Osteocyte (in vitro differentiated cells): ENCODE results near the gene PLXND1. TPM values are rescaled to one million over a fixed set of nuclear protein-coding genes. Genes with fewer than 3 reads are reported as not detected.

Source experiments
- DNase-seq: peaks from one replicate; pipeline ENCODE4 v3.0.0; 2021; ENCODE audit warnings: mixed read lengths; ENCODE audit not compliant: unreplicated experiment; ENCODE audit errors: extremely low spot score
- H3K27ac Mint-ChIP-seq: one replicate; pipeline ENCODE4 v1.8.0; 2021; ENCODE audit warnings: mild to moderate bottlenecking, mixed read lengths; ENCODE audit not compliant: unreplicated experiment
- H3K27me3 Mint-ChIP-seq: one replicate; pipeline ENCODE4 v1.8.0; 2021; ENCODE audit warnings: mixed read lengths; ENCODE audit not compliant: unreplicated experiment
- H3K36me3 Mint-ChIP-seq: one replicate; pipeline ENCODE4 v1.8.0; 2021; ENCODE audit warnings: mixed read lengths; ENCODE audit not compliant: unreplicated experiment
- H3K4me1 Mint-ChIP-seq: one replicate; pipeline ENCODE4 v1.8.0; 2021; ENCODE audit warnings: mixed read lengths; ENCODE audit not compliant: unreplicated experiment
- H3K4me3 Mint-ChIP-seq: one replicate; pipeline ENCODE4 v1.8.0; 2021; ENCODE audit warnings: mild to moderate bottlenecking, moderate library complexity, mixed read lengths; ENCODE audit not compliant: unreplicated experiment
- H3K9me3 Mint-ChIP-seq: one replicate; pipeline ENCODE4 v1.8.0; 2021; ENCODE audit warnings: mixed read lengths; ENCODE audit not compliant: unreplicated experiment
- total RNA-seq: library from RNA; stranded (reverse); gene quantifications from 2 replicates; pipeline ENCODE4 v1.2.1, GENCODE V29; 2021
- TF ChIP-seq, protein P1 (sequence below): fragments of 200-600 bp; sonication (generic); IDR thresholded peaks from 2 replicates; pipeline ENCODE4 v1.5.0; 2021; ENCODE audit warnings: antibody characterized with exemption, mild to moderate bottlenecking, moderate library complexity

PLXND1 gene
- total RNA-seq, 1 donor from 2014 or later: 358 TPM

DNA sequence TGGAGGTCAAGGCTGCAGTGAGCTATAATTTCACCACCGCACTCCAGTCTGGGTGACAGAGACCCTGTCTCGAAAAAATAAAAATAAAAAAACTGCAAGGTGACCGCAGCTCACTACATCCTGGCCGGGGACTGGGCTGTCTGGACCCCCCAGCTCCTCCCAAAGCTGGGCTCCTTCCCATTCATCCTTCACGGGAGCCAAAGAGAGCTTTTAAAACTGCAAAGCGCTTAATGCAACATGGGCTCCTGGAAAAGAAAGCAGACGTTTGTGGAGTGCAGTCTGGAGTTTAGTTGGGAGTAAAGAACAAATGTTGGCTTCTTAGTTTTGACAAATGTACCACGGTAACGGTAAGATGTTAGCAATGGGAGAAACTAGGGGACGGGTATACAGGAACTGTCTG lies 12.1 kb downstream of the PLXND1 start:
- TF ChIP-seq, protein P1, sequence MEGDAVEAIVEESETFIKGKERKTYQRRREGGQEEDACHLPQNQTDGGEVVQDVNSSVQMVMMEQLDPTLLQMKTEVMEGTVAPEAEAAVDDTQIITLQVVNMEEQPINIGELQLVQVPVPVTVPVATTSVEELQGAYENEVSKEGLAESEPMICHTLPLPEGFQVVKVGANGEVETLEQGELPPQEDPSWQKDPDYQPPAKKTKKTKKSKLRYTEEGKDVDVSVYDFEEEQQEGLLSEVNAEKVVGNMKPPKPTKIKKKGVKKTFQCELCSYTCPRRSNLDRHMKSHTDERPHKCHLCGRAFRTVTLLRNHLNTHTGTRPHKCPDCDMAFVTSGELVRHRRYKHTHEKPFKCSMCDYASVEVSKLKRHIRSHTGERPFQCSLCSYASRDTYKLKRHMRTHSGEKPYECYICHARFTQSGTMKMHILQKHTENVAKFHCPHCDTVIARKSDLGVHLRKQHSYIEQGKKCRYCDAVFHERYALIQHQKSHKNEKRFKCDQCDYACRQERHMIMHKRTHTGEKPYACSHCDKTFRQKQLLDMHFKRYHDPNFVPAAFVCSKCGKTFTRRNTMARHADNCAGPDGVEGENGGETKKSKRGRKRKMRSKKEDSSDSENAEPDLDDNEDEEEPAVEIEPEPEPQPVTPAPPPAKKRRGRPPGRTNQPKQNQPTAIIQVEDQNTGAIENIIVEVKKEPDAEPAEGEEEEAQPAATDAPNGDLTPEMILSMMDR: no peak
- Mint-ChIP-seq H3K27me3 (no peaks in the 10 kb centered on the region), H3K4me3 (no peak overlapping the region), H3K36me3 (peaks cover 2% of the 10 kb centered on the region), H3K27ac (peak overlapping the region; percentile 99), H3K4me1 (peaks cover 98% of the 10 kb centered on the region), H3K9me3 (no peaks in the 10 kb centered on the region)
- no peak for DNase-seq

- H3K36me3 Mint-ChIP-seq: peaks cover 2% of the 10 kb centered on the region
- TF ChIP-seq, protein P1: no peak
- H3K27me3 Mint-ChIP-seq: no peaks in the 10 kb centered on the region
- H3K27ac Mint-ChIP-seq: peak overlapping the region; percentile 99
- peak overlapping the region; percentile 46 for H3K4me3 Mint-ChIP-seq
- no peak for DNase-seq
- no peaks in the 10 kb centered on the region for H3K9me3 Mint-ChIP-seq
- H3K4me1 Mint-ChIP-seq: peaks cover 92% of the 10 kb centered on the region
Observed at GRCh38 chr3:129593595-129594339, 12.7 kb downstream of the PLXND1 start.

DNA sequence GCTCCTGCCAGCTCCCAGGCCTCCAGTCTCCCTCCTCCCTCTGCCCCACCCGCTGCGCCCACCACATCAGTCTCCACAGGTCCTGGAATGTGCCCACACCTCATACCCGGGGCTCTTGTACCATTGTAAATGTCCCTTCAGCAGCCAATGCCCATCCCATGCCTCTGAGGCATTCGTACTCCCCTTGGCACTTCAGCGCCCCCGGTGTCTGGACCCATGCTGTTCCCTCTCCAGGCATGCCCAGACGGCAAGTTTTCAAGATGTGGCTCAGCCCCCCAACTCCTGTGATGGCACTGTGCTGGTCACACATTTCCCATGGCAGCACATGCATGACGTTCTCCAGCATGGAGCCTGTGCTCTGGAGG lies 13.3 kb downstream of the PLXND1 start:
- H3K27me3 Mint-ChIP-seq: no peaks in the 10 kb centered on the region
- H3K27ac Mint-ChIP-seq: peak overlapping the region; percentile 99
- H3K4me3 Mint-ChIP-seq: peak overlapping the region; percentile 46
- no peak for DNase-seq
- H3K9me3 Mint-ChIP-seq: no peaks in the 10 kb centered on the region
- H3K4me1 Mint-ChIP-seq: peaks cover 90% of the 10 kb centered on the region
- H3K36me3 Mint-ChIP-seq: peaks cover 2% of the 10 kb centered on the region
- TF ChIP-seq, protein P1: no peak

- TF ChIP-seq, protein P1: no peak
- Mint-ChIP-seq H3K36me3 (peaks cover 7% of the 10 kb centered on the region), H3K4me1 (peaks cover 88% of the 10 kb centered on the region), H3K27ac (peak overlapping the region; percentile 99), H3K4me3 (peak overlapping the region; percentile 41), H3K27me3 (no peaks in the 10 kb centered on the region), H3K9me3 (no peaks in the 10 kb centered on the region)
- no peak for DNase-seq
Observed at GRCh38 chr3:129592381-129593131, 13.9 kb downstream of the PLXND1 start.

- peaks cover 85% of the 10 kb centered on the region for H3K4me1 Mint-ChIP-seq
- H3K4me3 Mint-ChIP-seq: no peak overlapping the region
- H3K27ac Mint-ChIP-seq: peak overlapping the region; percentile 99
- DNase-seq: no peak
- H3K9me3 Mint-ChIP-seq: no peaks in the 10 kb centered on the region
- H3K36me3 Mint-ChIP-seq: peaks cover 9% of the 10 kb centered on the region
- TF ChIP-seq, protein P1: no peak
- H3K27me3 Mint-ChIP-seq: no peaks in the 10 kb centered on the region
Observed at GRCh38 chr3:129591932-129592331, 14.5 kb downstream of the PLXND1 start.
